Endothelial cell (in vitro differentiated cells): ENCODE measurements around the gene LRP6. TPM values are rescaled to one million over a fixed set of nuclear protein-coding genes. Genes with fewer than 3 reads are reported as not detected.
A peak's percentile ranks its signal among the peaks of the same experiment; 100 is the strongest.

ENCODE experiments used
- DNase-seq: peaks from one replicate; pipeline ENCODE4 v3.0.0; 2021; ENCODE audit warnings: low spot score
- H3K27ac Mint-ChIP-seq: one replicate; pipeline ENCODE4 v1.8.0; 2021; ENCODE audit warnings: mixed read lengths, inconsistent platforms; ENCODE audit not compliant: unreplicated experiment
- H3K27me3 Mint-ChIP-seq: one replicate; pipeline ENCODE4 v1.8.0; 2021; ENCODE audit warnings: mild to moderate bottlenecking, moderate library complexity, mixed read lengths, inconsistent platforms; ENCODE audit not compliant: unreplicated experiment
- H3K36me3 Mint-ChIP-seq: one replicate; pipeline ENCODE4 v1.8.0; 2021; ENCODE audit warnings: mild to moderate bottlenecking, low read depth, mixed read lengths, inconsistent platforms; ENCODE audit not compliant: unreplicated experiment
- H3K4me1 Mint-ChIP-seq: one replicate; pipeline ENCODE4 v1.8.0; 2021; ENCODE audit warnings: mild to moderate bottlenecking, mixed read lengths, inconsistent platforms; ENCODE audit not compliant: unreplicated experiment
- H3K4me3 Mint-ChIP-seq: one replicate; pipeline ENCODE4 v1.8.0; 2021; ENCODE audit warnings: mild to moderate bottlenecking, mixed read lengths, inconsistent platforms; ENCODE audit not compliant: unreplicated experiment
- H3K9me3 Mint-ChIP-seq: one replicate; pipeline ENCODE4 v1.8.0; 2021; ENCODE audit warnings: mixed read lengths, inconsistent platforms; ENCODE audit not compliant: unreplicated experiment
- total RNA-seq: library from RNA; stranded (reverse); fragmentation: NEBNext Ultra II Directional; extraction: Animal tissue kit (Norgen Biotek cat#: 25700); gene quantifications from one replicate; pipeline ENCODE4 v1.2.1, GENCODE V29; 2021; ENCODE audit not compliant: unreplicated experiment
- TF ChIP-seq, protein P1 (sequence below): fragments of 200-600 bp; sonication (generic); IDR thresholded peaks from one replicate; pipeline ENCODE4 v1.5.0; 2021; ENCODE audit warnings: antibody characterized with exemption; ENCODE audit not compliant: unreplicated experiment

LRP6 gene
- total RNA-seq, 1 donor from 2014 or later = 82.9 TPM

DNA sequence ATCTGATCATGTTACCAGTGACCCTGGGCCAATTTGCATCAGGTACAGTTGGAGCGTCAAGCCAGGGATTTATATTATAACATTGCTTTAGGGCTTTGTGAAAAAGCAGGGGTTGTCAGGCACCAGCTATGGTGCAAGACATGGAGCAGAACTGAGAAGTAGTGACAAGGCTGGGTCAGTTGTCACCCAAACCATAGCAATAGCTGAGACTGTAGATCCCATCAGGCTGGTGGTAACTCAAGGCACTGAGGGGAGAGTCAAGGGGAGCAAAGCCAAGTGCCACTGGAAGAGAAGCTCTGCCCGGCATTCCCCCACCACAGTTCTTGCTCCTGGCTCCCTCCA lies 179.2 kb downstream of the LRP6 start:
- peaks cover 40% of the 10 kb centered on the region for H3K4me1 Mint-ChIP-seq
- peak overlapping the region; percentile 70 for H3K27ac Mint-ChIP-seq
- H3K9me3 Mint-ChIP-seq = no peaks in the 10 kb centered on the region
- H3K4me3 Mint-ChIP-seq = no peak overlapping the region
- TF ChIP-seq, protein P1, sequence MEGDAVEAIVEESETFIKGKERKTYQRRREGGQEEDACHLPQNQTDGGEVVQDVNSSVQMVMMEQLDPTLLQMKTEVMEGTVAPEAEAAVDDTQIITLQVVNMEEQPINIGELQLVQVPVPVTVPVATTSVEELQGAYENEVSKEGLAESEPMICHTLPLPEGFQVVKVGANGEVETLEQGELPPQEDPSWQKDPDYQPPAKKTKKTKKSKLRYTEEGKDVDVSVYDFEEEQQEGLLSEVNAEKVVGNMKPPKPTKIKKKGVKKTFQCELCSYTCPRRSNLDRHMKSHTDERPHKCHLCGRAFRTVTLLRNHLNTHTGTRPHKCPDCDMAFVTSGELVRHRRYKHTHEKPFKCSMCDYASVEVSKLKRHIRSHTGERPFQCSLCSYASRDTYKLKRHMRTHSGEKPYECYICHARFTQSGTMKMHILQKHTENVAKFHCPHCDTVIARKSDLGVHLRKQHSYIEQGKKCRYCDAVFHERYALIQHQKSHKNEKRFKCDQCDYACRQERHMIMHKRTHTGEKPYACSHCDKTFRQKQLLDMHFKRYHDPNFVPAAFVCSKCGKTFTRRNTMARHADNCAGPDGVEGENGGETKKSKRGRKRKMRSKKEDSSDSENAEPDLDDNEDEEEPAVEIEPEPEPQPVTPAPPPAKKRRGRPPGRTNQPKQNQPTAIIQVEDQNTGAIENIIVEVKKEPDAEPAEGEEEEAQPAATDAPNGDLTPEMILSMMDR = no peak
- H3K36me3 Mint-ChIP-seq = peaks cover 6% of the 10 kb centered on the region
- H3K27me3 Mint-ChIP-seq = peaks cover 10% of the 10 kb centered on the region
- no peak for DNase-seq

DNA sequence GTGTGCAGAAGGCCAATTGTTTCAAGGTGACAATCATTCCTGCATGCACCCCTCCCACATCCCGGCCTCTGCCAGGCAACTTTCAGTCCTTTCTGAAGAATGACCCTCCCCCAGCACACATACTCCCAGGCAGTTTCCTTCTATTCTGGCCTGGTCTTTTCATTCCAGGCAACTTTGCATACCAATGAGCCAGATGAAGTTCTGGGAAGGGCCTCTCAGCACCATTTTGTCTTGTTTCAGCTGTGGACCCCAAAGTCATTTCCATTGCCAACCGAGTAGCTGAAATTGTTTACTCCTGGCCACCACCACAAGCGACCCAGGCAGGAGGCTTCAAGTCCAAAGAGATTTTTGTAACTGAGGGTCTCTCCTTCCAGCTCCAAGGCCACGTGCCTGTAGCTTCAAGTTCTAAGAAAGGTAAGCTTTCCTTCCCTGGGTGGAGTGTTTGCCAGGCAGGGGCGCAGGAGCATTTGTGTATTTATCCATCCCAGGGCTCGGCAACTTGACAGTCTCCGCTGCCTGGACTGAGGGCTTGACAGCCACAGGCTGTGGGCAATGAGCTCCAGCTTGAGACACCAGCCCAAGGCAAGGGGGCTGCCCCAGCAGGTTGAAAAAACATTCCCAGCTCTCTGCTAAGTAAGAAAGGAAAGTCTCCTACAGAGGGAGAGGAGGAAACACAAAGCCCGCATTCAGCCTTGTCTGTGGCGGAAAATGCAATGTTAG lies 179.7 kb downstream of the LRP6 start:
- TF ChIP-seq, protein P1 = no peak

DNA sequence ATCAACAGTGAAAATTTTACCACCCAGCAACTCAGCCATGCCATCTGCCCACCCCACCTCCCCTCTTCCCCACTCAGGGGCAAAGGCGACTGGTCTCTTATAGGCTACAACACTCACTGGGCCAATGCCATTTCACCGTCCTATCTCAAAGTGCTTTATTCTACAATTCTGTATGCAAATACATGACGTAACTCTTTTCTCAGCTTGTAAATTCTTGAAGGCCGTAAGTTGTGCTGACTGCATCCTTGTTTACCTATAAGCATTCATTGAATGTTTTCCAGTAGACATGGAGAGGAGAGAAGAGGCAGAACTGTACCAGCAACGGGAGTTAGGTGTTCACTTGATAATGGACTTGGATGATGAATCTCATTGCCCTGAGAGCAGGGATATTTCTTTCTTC lies 180.5 kb downstream of the LRP6 start:
- Mint-ChIP-seq H3K4me3 (no peak overlapping the region), H3K9me3 (no peaks in the 10 kb centered on the region), H3K36me3 (peaks cover 6% of the 10 kb centered on the region), H3K27ac (peak overlapping the region; percentile 26), H3K27me3 (peaks cover 10% of the 10 kb centered on the region), H3K4me1 (peaks cover 42% of the 10 kb centered on the region)
- TF ChIP-seq, protein P1 = no peak
- DNase-seq = no peak

More for the DNA sequence above, 179.7 kb downstream of the LRP6 start:
- Mint-ChIP-seq H3K27ac (peak overlapping the region; percentile 70), H3K4me3 (peak overlapping the region; percentile 37), H3K36me3 (peaks cover 6% of the 10 kb centered on the region), H3K9me3 (no peaks in the 10 kb centered on the region), H3K4me1 (peaks cover 44% of the 10 kb centered on the region), H3K27me3 (peaks cover 8% of the 10 kb centered on the region)
- peak; percentile 20 for DNase-seq

DNA sequence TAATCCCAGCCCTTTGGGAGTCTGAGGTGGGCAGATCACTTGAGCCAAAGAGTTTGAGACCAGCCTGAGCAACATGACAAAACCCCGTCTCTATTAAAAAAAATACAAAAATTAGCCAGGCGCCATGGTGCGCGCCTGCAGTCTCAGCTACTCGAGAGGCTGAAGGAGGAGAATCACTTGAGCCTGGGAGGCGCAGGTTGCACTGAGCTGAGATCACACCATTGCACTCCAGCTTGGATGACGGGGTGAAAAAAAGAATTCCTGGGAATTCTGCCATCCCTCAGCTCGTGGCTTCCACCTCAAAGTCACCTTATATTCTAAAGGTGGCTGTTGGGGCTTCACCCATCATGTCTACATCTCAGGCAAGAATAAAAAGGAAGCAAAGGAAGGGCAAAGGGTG lies 183.2 kb downstream of the LRP6 start:
- Mint-ChIP-seq H3K36me3 (peaks cover 6% of the 10 kb centered on the region), H3K4me3 (no peak overlapping the region), H3K9me3 (no peaks in the 10 kb centered on the region), H3K27me3 (peaks cover 10% of the 10 kb centered on the region), H3K27ac (no peak overlapping the region), H3K4me1 (peaks cover 40% of the 10 kb centered on the region)
- TF ChIP-seq, protein P1 = no peak
- no peak for DNase-seq

DNA sequence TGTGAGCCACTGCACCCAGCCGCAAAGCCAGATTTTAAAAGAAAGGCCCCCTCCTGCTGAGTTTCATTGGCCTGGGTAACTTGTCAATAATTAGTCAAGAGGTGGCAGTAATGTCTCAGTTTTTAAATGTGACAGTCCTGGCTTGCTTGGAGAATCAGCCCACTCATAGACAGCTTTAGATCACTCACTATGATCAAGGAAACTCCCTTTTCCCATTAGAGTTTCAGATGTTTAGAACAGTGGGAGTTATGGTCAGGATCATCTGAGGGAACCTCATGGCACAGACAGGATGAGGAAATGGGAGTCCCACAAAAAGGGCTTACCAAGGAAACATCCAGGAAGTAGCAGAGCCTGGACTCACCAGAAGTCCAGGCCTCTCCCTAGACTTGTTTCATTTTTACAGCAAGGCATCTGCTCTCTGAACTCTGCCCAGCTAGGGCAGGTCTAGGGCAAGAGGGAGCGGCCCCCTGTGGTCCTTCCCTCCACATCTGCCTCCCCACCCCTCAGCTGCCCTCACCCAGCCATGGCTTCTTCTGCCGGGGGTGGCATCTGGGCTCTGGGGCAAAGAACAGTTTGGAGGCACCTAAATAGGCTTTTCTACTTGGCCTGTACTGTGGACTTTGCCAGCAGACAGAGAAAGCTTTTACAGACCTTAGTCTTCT lies 184.9 kb downstream of the LRP6 start:
- peaks cover 6% of the 10 kb centered on the region for H3K27me3 Mint-ChIP-seq
- H3K36me3 Mint-ChIP-seq = peaks cover 1% of the 10 kb centered on the region
- peaks cover 42% of the 10 kb centered on the region for H3K4me1 Mint-ChIP-seq
- DNase-seq = peak; percentile 12
- H3K27ac Mint-ChIP-seq = peak overlapping the region; percentile 70
- no peak overlapping the region for H3K4me3 Mint-ChIP-seq
- TF ChIP-seq, protein P1 = no peak
- H3K9me3 Mint-ChIP-seq = no peaks in the 10 kb centered on the region
